GM13976 (cell line): ENCODE measurements around the gene ERGIC1.

Source experiments
- DNase-seq: peaks from one replicate; pipeline ENCODE4 v3.0.0; 2012; ENCODE audit warnings: low spot score
- in situ Hi-C: fragments of 300-500 bp; cut with MboI; formaldehyde crosslinking; loops from one replicate; pipeline ENCODE4 v1.12.0; 2022; ENCODE audit warnings: low sequenced_read_pairs, mixed read lengths, inconsistent platforms; ENCODE audit not compliant: unreplicated experiment
- TF ChIP-seq, protein P1 (sequence below): IDR thresholded peaks from 2 replicates; pipeline ENCODE4 v1.5.1; 2012; ENCODE audit warnings: borderline replicate concordance, mild to moderate bottlenecking; ENCODE audit not compliant: insufficient read depth; ENCODE audit errors: extremely low read depth, missing control alignments, control extremely low read depth

ERGIC1 gene

DNA sequence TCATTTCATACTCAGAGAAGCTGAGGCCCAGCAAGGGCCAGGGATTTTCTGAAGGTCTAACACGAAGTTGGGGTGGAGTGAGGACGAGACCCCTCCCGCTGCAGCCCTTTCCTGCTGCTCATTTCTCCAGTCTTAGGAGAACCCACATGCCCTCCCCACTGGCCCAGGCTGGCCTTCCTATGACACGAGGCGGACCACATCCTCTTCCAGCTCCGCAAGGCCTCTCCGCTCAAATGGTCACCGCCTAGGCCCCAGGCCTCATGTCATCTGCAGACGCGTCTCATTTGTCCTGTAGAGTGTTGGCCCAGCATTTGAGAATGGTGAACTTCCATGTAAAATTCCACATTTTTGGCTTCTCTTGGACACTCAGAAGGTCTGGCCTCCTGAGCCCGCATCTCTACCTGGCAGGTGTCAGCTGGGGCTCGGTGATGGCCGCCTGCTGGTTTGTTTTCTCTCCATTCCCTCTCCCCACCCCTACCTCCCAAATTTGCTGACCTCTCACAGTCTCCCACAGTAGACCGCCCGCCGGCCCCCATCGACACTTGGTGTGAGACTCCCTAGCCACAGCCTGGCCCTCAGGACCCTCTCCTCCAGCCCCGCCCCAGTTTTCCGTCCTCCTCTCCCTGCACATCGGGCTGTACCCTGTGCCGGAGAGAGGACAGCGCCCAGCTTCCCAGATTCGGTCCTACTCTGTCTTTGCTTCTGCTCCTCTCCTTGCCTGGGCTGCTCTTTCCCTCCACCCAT is 51.7 kb downstream of the ERGIC1 start:
- in situ Hi-C loops: no loop called here
- no peak for DNase-seq

DNA sequence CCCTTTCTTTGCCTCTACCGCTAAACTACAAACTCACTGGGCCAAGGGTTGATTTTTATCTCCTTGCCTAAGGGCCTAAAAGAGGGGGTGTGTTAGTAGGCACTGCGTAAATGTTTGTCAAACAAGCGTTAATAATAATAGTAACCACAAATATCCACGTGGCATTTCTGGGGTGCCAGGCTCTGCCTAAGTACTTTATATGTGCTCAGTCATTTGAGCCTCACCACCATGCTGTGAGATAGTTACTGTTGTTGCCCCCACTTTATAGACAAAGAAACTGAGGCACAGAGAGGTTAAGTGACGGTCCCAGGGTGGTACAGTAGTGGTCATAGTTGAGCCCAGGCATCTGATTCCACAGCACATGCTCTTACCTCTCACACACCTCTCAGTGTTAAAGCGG is 52.4 kb downstream of the ERGIC1 start:
- no peak for DNase-seq
- in situ Hi-C loops: no loop called here
- TF ChIP-seq, protein P1, sequence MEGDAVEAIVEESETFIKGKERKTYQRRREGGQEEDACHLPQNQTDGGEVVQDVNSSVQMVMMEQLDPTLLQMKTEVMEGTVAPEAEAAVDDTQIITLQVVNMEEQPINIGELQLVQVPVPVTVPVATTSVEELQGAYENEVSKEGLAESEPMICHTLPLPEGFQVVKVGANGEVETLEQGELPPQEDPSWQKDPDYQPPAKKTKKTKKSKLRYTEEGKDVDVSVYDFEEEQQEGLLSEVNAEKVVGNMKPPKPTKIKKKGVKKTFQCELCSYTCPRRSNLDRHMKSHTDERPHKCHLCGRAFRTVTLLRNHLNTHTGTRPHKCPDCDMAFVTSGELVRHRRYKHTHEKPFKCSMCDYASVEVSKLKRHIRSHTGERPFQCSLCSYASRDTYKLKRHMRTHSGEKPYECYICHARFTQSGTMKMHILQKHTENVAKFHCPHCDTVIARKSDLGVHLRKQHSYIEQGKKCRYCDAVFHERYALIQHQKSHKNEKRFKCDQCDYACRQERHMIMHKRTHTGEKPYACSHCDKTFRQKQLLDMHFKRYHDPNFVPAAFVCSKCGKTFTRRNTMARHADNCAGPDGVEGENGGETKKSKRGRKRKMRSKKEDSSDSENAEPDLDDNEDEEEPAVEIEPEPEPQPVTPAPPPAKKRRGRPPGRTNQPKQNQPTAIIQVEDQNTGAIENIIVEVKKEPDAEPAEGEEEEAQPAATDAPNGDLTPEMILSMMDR: no peak

More for the DNA sequence above, 51.7 kb downstream of the ERGIC1 start:
- TF ChIP-seq, protein P1: no peak

DNA sequence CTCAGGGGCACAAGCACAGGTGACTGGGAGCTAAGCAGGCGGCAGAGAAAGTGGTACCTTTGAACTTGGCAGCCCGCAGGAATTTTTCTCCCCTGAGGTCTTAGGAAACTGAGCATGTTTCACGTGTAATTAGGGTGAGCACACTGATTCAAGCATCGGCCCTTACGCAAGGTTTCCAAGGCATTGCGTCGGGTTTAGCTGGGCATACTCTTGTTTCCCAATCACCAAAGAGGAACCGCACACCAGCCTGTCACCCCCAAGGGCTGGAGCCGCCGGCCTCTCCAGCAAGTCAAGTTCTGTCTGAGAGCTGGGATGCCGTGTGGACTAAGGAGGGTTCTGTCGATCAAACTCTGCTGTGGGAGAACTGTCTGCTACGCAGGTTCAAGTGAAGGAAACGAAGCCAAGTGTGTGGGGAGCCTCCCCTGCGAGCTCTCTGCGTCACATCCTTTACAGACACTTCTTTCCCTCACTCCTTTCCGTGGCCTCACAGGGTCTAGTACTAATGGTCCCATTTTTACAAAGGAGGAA is 53.0 kb downstream of the ERGIC1 start:
- in situ Hi-C loops: no loop called here
- TF ChIP-seq, protein P1: no peak

DNA sequence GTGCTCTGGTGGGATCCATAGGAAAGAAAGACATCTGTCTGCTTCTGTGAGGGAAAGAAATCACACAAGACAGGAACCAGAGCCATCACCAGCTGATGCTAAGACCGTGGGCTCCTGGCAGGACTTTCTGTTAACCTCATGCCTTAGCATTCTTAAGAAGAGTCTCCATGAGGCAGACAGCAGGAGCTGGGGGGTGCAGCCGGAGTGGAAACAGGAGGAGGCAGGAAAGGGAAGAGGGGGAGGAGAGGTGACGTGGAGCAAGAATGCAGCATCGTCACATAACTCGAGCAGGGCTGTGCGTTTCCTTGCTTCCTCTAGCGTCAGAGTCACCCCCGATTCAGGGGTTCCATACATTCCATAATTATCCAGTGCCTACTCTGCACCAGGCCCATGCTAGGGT is 53.6 kb downstream of the ERGIC1 start:
- in situ Hi-C loops: no loop called here
- DNase-seq: no peak
- TF ChIP-seq, protein P1: no peak

More for the DNA sequence above, 53.0 kb downstream of the ERGIC1 start:
- no peak for DNase-seq

DNA sequence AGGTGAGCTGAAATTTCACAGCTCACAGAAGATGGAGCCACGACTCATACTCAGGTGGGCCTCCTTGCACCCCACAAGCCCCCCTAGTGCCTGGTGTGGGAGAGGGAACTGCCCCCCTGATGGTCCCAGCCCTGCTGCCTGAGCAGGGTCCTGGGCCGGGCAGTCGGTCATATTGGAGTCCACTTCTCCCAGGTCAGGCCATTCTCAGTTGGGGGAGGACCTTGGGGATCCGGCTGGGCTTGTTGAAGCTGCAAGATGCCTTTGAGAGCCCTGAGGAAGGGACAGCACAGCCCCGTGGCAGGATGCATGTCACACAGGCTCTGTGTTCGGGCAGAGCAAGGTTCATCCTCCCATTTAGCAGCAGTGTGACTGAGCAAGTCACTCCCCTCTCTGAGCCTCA is 56.6 kb downstream of the ERGIC1 start:
- in situ Hi-C loops: no loop called here
- TF ChIP-seq, protein P1: no peak
- DNase-seq: no peak

DNA sequence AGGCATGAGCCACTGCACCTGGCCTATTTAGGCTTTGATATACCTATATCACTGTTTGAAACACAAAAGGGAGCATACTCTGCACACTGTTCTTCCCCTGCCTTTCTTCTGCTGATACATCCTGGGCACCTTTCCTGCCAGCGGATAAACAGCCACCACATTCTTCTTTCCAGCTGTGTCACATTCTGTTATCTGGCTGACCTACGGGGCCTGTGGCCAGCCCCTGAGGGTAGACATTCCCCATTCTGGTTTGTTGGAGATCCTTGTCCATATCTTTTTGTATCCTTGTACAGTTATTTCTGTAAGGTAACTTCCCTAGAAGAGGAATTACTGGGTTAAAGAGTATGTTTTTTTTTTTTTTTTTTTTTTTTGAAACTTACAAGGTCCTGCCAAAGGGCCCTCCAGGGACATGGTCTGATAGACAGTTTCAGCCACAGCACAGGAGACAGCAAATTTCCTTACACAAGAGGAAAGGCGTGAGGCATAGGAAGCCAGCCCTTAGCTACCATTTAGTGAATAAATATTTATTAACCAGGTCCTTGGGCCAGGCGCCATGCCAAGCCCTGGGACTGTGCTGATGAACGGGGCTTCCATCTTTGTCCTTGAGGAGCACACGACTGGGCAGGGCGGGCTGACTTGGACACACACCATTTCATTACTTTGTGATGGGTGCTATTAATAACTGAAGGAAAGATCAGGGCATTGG is 57.8 kb downstream of the ERGIC1 start:
- TF ChIP-seq, protein P1: no peak
- DNase-seq: no peak
- in situ Hi-C loops: no loop called here
